Activated CD8-positive, alpha-beta T cell treated with anti-CD3 and anti-CD28 coated beads for 36 hours (primary cell): ENCODE data around the gene PTPN14. TPM values are rescaled to one million over a fixed set of nuclear protein-coding genes. Genes with fewer than 3 reads are reported as not detected.

Experiments used
- ATAC-seq: fragments of 200-7000 bp; cut with Tn5 transposase; one replicate; pipeline ENCODE4 v1.10.0; 2021; ENCODE audit warnings: mild to moderate bottlenecking, moderate library complexity
- CTCF ChIA-PET: fragments of 350-600 bp; sonication (Branson Sonifier 250); formaldehyde crosslinking; loops from one replicate; lab custom pipeline; 2021; ENCODE audit warnings: antibody characterized with exemption; lab: Charles Lee
- POLR2A ChIA-PET: fragments of 350-600 bp; sonication (Branson Sonifier 250); formaldehyde crosslinking; loops from one replicate; lab custom pipeline; 2021; ENCODE audit warnings: antibody characterized with exemption; lab: Charles Lee
- DNase-seq: peaks from one replicate; pipeline ENCODE4 v3.0.0-alpha.2; 2020
- H3K27ac Mint-ChIP-seq: one replicate; pipeline ENCODE4 v1.8.0; 2021; ENCODE audit warnings: mild to moderate bottlenecking, mixed read lengths
- H3K27me3 Mint-ChIP-seq: one replicate; pipeline ENCODE4 v1.8.0; 2021; ENCODE audit warnings: mixed read lengths
- H3K36me3 Mint-ChIP-seq: one replicate; pipeline ENCODE4 v1.8.0; 2021; ENCODE audit warnings: low read depth, mixed read lengths
- H3K4me1 Mint-ChIP-seq: one replicate; pipeline ENCODE4 v1.8.0; 2021; ENCODE audit warnings: low read depth, mixed read lengths
- H3K4me3 Mint-ChIP-seq: one replicate; pipeline ENCODE4 v1.8.0; 2021; ENCODE audit warnings: mild to moderate bottlenecking, moderate library complexity, mixed read lengths
- H3K9me3 Mint-ChIP-seq: one replicate; pipeline ENCODE4 v1.8.0; 2021; ENCODE audit warnings: mixed read lengths
- intact Hi-C: fragments of 100-400 bp; cut with micrococcal nuclease; formaldehyde crosslinking; loops from one replicate; pipeline ENCODE4 v1.10.0; 2022
- total RNA-seq, 2 experiments: library from RNA; stranded (reverse); gene quantifications; one replicate each; pipeline ENCODE4 v1.2.3, GENCODE V29; 2021
- TF ChIP-seq, protein P1 (sequence below): fragments of 200-600 bp; IDR thresholded peaks from one replicate; pipeline ENCODE4 v1.8.0; 2022; ENCODE audit warnings: antibody characterized with exemption, mild to moderate bottlenecking

PTPN14 gene
- total RNA-seq, 2 experiments from 2014 or later: 0.27 to 0.34 TPM

- no peaks in the 10 kb centered on the region for H3K27me3 Mint-ChIP-seq
- peaks cover 2% of the 10 kb centered on the region for H3K9me3 Mint-ChIP-seq
- ChIA-PET CTCF (no interaction called here), POLR2A (interaction anchor here (0.7 kb wide), 1 partner anchor 14 kb away, joined by 3 read pairs; no protein-coding TSS in a partner anchor)
- peaks cover 5% of the 10 kb centered on the region for H3K4me1 Mint-ChIP-seq
- DNase-seq (no peak), ATAC-seq (peak; percentile 17)
- TF ChIP-seq, protein P1, sequence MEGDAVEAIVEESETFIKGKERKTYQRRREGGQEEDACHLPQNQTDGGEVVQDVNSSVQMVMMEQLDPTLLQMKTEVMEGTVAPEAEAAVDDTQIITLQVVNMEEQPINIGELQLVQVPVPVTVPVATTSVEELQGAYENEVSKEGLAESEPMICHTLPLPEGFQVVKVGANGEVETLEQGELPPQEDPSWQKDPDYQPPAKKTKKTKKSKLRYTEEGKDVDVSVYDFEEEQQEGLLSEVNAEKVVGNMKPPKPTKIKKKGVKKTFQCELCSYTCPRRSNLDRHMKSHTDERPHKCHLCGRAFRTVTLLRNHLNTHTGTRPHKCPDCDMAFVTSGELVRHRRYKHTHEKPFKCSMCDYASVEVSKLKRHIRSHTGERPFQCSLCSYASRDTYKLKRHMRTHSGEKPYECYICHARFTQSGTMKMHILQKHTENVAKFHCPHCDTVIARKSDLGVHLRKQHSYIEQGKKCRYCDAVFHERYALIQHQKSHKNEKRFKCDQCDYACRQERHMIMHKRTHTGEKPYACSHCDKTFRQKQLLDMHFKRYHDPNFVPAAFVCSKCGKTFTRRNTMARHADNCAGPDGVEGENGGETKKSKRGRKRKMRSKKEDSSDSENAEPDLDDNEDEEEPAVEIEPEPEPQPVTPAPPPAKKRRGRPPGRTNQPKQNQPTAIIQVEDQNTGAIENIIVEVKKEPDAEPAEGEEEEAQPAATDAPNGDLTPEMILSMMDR: no peak
- H3K27ac Mint-ChIP-seq: no peak overlapping the region
- no peaks in the 10 kb centered on the region for H3K36me3 Mint-ChIP-seq
- no peak overlapping the region for H3K4me3 Mint-ChIP-seq
- intact Hi-C loops: no loop called here
Measured at GRCh38 chr1:214418391-214418790, 133.0 kb downstream of the PTPN14 start.

- intact Hi-C loops: no loop called here
- Mint-ChIP-seq H3K27me3 (no peaks in the 10 kb centered on the region), H3K9me3 (no peaks in the 10 kb centered on the region), H3K27ac (no peak overlapping the region), H3K4me1 (peaks cover 5% of the 10 kb centered on the region), H3K36me3 (no peaks in the 10 kb centered on the region), H3K4me3 (no peak overlapping the region)
- POLR2A ChIA-PET: interaction anchor here (0.7 kb wide), 1 partner anchor 14 kb away, joined by 3 read pairs; no protein-coding TSS in a partner anchor
- ATAC-seq (no peak), DNase-seq (no peak)
- CTCF ChIA-PET: no interaction called here
- TF ChIP-seq, protein P1: no peak
Measured at GRCh38 chr1:214417545-214418210, 133.7 kb downstream of the PTPN14 start.

GRCh38 chr1:214416858-214417257, 134.5 kb downstream of the PTPN14 start:
- Mint-ChIP-seq H3K9me3 (no peaks in the 10 kb centered on the region), H3K27me3 (no peaks in the 10 kb centered on the region), H3K36me3 (no peaks in the 10 kb centered on the region), H3K4me1 (peaks cover 5% of the 10 kb centered on the region), H3K27ac (no peak overlapping the region), H3K4me3 (no peak overlapping the region)
- CTCF ChIA-PET: no interaction called here
- intact Hi-C loops: no loop called here
- POLR2A ChIA-PET: no interaction called here
- ATAC-seq: no peak
- TF ChIP-seq, protein P1: no peak
- DNase-seq: no peak

DNA sequence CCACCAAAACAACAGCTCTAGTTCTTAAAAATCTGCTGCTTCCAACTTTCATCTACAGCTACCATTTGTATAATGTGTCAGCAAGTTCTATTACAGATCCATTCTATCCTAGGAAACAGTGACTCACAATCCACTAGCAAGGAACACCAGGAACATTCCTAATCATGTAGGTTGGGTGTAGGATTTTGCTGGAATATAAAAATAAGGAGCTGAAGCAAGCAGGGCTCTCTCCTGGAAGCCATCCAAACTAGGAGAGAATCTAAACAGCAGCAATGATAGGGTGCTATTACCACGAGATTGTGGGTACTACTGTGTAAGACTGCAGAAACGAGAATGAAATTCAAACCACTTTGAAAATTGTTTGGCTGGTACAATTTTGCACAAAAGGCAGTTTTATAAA, 135.0 kb downstream of the PTPN14 start:
- no peak overlapping the region for H3K27ac Mint-ChIP-seq
- H3K36me3 Mint-ChIP-seq: no peaks in the 10 kb centered on the region
- CTCF ChIA-PET: no interaction called here
- TF ChIP-seq, protein P1: no peak
- POLR2A ChIA-PET: no interaction called here
- no peaks in the 10 kb centered on the region for H3K27me3 Mint-ChIP-seq
- no peak overlapping the region for H3K4me3 Mint-ChIP-seq
- intact Hi-C loops: no loop called here
- no peaks in the 10 kb centered on the region for H3K9me3 Mint-ChIP-seq
- peaks cover 5% of the 10 kb centered on the region for H3K4me1 Mint-ChIP-seq
- ATAC-seq (no peak), DNase-seq (no peak)

GRCh38 chr1:214415131-214415530, 136.3 kb downstream of the PTPN14 start:
- Mint-ChIP-seq H3K36me3 (no peaks in the 10 kb centered on the region), H3K4me3 (no peak overlapping the region), H3K27ac (no peak overlapping the region), H3K27me3 (peaks cover 2% of the 10 kb centered on the region), H3K9me3 (no peaks in the 10 kb centered on the region), H3K4me1 (peaks cover 5% of the 10 kb centered on the region)
- ChIA-PET POLR2A (no interaction called here), CTCF (no interaction called here)
- TF ChIP-seq, protein P1: no peak
- intact Hi-C loops: no loop called here
- no peak for ATAC-seq
- DNase-seq: no peak
